Iris pigment epithelial cell (primary cell): Measurements from ENCODE around the gene TAMALIN.

Experiments
- DNase-seq: peaks from one replicate; pipeline ENCODE4 v3.0.0-alpha.2; 2011; ENCODE audit warnings: low read depth

TAMALIN gene

DNA sequence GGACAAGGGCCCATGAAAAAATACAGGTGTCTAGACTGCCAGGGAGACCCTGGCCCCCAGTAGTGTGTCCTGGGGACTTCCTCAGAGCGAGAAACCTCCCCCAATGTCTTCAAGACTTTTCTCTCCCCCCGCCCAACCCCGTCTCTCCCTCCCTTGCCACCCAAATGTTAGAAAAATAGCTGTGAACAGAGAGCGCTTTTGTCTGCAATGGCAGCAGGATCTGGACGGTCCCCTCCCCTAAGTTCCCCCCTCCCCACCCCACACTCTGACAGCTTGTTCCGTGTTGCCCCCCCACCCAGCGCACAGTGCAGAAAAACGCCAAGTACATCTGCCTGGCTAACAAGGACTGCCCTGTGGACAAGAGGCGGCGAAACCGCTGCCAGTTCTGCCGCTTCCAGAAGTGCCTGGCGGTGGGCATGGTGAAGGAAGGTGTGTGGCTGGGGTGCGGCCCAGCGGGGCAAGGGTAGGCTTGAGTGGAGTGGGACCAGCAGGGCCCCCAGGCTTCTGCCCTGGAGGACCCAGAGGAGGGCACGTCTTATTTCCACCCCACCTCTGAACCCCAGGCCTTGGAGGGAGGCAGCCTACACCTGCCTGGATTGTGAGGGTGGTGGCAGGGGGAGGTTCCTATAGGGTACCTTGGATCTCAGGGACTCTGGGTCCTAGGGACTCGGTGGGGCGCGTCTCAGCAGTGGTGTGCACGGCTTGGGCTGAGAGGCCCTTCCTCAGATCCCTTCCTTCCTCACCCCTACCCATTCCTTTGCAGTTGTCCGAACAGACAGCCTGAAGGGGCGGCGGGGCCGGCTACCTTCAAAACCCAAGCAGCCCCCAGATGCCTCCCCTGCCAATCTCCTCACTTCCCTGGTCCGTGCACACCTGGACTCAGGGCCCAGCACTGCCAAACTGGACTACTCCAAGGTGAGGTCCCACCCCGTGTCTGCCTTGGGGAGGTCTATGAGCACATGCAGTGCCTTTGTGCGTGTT is 49.3 kb downstream of the TAMALIN start:
- no peak for DNase-seq

DNA sequence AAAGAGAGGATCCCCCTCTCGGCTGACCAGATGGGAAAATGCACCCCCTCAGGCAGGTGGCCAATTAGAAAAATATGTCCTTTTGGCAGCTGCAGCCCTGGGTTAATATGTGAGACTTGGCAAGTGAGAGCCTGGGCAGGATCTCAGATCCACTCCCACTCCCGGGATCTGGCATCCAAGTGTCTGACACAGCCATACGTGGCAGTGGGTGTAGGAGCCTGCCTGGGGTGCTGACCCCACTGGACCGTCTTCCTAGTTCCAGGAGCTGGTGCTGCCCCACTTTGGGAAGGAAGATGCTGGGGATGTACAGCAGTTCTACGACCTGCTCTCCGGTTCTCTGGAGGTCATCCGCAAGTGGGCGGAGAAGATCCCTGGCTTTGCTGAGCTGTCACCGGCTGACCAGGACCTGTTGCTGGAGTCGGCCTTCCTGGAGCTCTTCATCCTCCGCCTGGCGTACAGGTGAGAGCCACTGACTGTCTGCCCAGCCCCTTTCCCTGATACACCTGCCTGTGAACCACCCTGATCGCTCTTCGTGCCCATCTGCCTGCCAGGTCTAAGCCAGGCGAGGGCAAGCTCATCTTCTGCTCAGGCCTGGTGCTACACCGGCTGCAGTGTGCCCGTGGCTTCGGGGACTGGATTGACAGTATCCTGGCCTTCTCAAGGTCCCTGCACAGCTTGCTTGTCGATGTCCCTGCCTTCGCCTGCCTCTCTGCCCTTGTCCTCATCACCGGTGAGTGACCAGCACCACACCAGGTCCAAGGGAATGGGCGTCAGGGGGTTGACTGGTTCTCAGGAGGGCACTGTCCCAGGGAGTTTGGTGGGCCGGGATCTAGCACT is 50.3 kb downstream of the TAMALIN start:
- DNase-seq, result no peak

GRCh38 chr12:52057638-52058576 is 51.2 kb downstream of the TAMALIN start:
- DNase-seq, result no peak

- no peak for DNase-seq
Observed at GRCh38 chr12:52058631-52059361, 52.0 kb downstream of the TAMALIN start.

DNA sequence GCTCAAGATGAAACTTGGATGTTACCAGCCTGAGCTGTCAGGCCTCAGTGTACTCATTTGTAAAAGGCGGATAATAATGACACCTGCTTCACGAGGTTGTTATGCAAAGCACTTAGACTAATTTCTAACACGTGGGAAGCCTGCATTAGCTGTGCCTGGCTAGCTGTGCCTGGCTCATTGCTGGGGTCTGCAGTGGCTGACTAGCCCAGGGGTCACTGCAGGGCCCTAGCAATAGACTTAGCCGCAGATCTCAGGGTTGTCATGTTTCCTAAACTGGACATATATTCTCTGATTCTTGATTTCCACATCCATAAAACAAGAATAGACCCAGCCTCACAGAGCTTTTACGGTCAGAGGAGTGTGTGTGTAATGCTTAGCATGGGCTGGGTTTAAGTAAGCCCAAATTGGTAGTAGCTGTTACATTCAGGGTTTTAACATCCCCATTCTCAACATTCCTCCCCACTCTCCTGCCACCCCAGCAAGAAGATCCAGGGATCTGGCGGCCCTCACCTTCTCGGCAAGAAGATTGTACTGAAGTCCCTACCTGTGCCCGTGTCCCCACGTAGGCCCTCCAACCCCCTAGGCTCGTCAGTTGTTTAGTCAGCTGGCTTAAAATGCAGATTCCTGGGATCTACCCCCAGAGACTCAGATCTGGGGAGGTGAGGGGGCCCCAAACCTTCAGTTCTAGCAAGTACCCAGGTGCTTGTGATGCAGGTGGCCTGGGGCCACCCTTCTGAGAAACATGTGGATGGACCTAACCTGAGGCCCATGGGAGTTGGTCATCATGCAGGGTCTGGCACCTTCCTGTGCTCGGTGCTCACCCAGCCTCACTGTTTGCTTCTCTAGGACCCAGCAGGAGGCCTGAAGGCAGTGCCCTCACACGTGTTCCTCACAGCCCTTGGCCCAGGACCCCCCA is 53.1 kb downstream of the TAMALIN start:
- DNase-seq, result no peak

DNA sequence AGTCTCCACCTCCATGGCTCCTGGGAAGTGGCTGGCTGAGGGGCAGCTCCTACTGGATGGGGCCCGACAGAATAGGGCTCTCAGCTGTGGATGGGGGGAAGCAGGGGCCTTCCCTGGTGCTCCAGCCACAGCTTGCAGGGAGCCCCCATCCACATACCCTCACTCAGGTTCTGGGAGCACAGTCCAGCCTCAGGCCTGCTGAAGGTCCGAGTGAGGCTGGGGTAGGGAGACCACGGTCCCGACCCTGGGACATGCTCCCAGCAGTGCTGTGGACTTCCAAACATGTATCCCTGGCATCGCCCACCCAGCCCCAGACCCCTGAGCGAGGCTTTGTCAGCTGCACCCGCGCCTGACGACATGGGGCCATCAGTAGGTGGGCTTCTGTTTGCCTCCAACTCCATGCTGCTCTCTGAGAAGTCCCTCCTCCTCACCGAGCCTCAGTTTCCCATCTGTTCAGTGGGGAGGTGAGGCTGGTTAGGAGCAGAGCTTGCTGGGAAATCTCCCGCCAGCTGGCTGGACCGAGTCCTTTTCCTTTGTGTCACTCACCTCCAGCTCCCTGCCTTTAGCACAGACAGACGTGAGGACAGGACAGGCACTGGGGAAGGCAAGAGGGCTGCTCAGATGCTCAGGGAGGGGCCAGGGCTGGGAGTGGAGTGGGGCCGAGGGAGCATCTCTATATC is 53.9 kb downstream of the TAMALIN start:
- DNase-seq, result no peak

GRCh38 chr12:52061470-52062166 is 54.9 kb downstream of the TAMALIN start:
- no peak for DNase-seq

- DNase-seq, result no peak
Observed at GRCh38 chr12:52062167-52063081, 55.7 kb downstream of the TAMALIN start.

DNA sequence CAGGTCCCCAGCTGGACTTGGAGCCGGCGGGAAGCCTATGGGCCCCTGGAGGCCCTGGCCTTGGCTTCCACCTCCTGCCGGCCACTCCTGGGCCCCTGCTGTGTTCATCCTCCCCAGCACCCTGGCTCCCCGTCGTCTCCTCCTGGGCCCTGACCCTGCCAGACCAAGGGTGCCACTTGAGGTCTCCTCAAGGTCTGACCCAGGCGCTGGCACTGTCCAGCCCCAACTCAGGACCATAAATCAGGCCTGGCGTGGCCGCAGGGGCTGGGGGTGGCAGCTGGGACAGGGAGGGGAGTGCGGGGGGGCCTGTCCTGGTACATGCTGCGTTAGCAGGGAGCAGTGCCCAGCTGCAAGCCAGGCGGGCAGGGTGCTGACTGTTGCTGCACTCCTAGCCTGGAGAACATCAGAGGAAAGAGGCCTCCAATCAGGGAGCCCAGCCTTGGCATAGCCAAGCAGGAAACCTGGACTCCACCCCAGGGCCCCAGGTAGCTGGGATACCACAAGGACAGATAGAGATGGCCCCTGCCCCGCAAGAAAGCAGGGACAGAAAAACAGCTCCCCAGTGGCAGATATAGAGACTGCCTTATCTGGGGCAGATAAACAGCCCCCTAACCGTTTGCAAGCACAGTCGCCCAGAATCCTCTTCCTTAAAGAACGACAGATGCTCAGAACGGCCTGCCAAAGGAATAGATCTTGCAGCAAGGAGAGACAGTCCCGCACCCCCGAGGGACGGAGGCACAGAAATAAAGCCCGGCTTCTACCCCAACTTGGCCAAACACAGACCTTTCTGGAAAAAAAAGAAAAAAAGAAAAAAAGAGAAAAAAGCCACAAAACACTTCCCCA is 56.6 kb downstream of the TAMALIN start:
- no peak for DNase-seq

DNA sequence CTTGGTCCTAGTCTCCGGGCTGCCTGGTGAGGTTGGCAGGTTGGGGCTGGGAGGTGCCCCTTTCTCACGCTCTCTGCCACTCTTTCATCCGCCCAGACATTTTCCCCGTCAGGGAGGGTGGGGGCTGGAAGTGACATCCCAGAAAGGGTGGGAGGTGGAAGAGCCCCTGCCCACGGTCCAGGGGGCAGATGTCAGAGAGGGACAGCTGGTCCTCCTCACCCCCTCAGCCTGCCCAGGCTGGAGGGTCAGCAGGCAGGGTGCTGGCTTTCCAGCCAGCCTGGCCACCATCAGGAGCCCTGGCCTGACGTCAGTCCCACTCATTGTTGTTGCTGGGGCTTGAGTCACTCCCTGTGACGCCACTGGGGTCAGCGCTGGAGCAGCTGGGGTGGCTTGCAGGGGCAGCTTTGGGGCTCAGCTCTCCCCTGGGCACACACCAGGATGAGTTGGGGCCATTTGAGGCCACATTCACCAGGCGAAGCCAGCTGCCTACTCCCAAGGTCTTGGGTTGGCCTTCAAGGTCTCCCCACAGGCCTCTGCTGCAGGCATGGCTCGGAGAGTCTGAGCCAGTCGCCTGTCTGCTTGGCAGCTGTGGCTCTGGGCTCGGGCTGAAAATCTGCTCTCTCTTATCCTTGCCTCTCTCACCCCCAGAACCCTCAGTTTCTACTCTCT is 57.4 kb downstream of the TAMALIN start:
- peak; percentile 89 for DNase-seq
